ENCODE data around the gene CAPN5. TPM values are rescaled to one million over a fixed set of nuclear protein-coding genes. Genes with fewer than 3 reads are reported as not detected.
"Not testable (repeated sequence)": the region's sequence is repeated elsewhere in the genome, so short reads cannot be mapped to it uniquely, and the experiment has no call there.

CAPN5 gene
- polyA plus RNA-seq, 2 of the 4 experiments (the other 2 are of a cell fraction) = 9.4 to 12.9 TPM

- CTCF ChIA-PET = interaction anchor here (1.0 to 5.9 kb wide), 4 partner anchors 9 to 30 kb away, joined by 4 to 84 read pairs (median 7); no protein-coding TSS in a partner anchor
Measured at GRCh38 chr11:77061258-77061657, 5.5 kb upstream of the CAPN5 start.

GRCh38 chr11:77062924-77063323 is 3.8 kb upstream of the CAPN5 start:
- ChIA-PET CTCF (interaction anchor here (0.7 to 6.3 kb wide), 10 partner anchors 9 to 341 kb away, joined by 3 to 84 read pairs (median 3); no protein-coding TSS in a partner anchor), POLR2A (no interaction called here)
- Histone ChIP-seq H3K27ac (peak overlapping the region; percentile 49 to 51; a peak in 4 of 6 replicates), H3K4me1 (peaks cover 25% of the 10 kb centered on the region), H3K4me3 (no peak overlapping the region), H3K9me3 (peaks cover 23% of the 10 kb centered on the region), H3K4me2 (no peak overlapping the region)
- FAIRE-seq (no peak), DNase-seq (ENCODE audit: low read depth in 1 of 2, low spot score in 1 of 2) (no peak), ATAC-seq (no peak)
- TF ChIP-seq, protein P1, sequence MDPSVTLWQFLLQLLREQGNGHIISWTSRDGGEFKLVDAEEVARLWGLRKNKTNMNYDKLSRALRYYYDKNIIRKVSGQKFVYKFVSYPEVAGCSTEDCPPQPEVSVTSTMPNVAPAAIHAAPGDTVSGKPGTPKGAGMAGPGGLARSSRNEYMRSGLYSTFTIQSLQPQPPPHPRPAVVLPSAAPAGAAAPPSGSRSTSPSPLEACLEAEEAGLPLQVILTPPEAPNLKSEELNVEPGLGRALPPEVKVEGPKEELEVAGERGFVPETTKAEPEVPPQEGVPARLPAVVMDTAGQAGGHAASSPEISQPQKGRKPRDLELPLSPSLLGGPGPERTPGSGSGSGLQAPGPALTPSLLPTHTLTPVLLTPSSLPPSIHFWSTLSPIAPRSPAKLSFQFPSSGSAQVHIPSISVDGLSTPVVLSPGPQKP (IDR thresholded peaks at IDR 0.05; ENCODE audit: low read depth, low read length) = no peak
- TF ChIP-seq HES2 (IDR thresholded peaks at IDR 0.05) (no peak), MAX (IDR thresholded peaks at IDR 0.05) (no peak), NR3C1 (IDR thresholded peaks at IDR 0.05) (no peak)

More at GRCh38 chr11:77061258-77061657, 5.5 kb upstream of the CAPN5 start:
- H3K4me3 ChIP-seq, POLR2A ChIA-PET: not testable (repeated sequence)
- Histone ChIP-seq H3K4me2 (peak overlapping the region; percentile 69), H3K4me1 (peaks cover 21% of the 10 kb centered on the region), H3K27ac (peak overlapping the region; percentile 78 to 79), H3K9me3 (peaks cover 38% of the 10 kb centered on the region)
- FAIRE-seq (peak; percentile 68), DNase-seq (ENCODE audit: low read depth in 1 of 2, low spot score in 1 of 2) (peak in 1 of 2 experiments; percentile 74), ATAC-seq (peak in 1 of 2 experiments; percentile 57; a peak in 3 of 6 replicates)
- peak; percentile 38 to 74; a peak in 2 of 5 replicates for TF ChIP-seq JUN (IDR thresholded peaks at IDR 0.05)
- TF ChIP-seq JUNB (IDR thresholded peaks at IDR 0.05) = peak; percentile 40
- peak; percentile 34 to 67; a peak in 1 of 5 replicates for TF ChIP-seq EP300 (IDR thresholded peaks at IDR 0.05)
- 0 out of 2 replicates have a peak, but pooled peaks have one; percentile 13 for TF ChIP-seq MAX (IDR thresholded peaks at IDR 0.05)
- peak; percentile 86 for TF ChIP-seq HES2 (IDR thresholded peaks at IDR 0.05)
- TF ChIP-seq GATA3 (IDR thresholded peaks at IDR 0.05; ENCODE audit: borderline replicate concordance) = peak; percentile 79
- TF ChIP-seq, protein P2, sequence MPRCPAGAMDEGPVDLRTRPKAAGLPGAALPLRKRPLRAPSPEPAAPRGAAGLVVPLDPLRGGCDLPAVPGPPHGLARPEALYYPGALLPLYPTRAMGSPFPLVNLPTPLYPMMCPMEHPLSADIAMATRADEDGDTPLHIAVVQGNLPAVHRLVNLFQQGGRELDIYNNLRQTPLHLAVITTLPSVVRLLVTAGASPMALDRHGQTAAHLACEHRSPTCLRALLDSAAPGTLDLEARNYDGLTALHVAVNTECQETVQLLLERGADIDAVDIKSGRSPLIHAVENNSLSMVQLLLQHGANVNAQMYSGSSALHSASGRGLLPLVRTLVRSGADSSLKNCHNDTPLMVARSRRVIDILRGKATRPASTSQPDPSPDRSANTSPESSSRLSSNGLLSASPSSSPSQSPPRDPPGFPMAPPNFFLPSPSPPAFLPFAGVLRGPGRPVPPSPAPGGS (IDR thresholded peaks at IDR 0.05) = peak; percentile 44; the same call in 1 of the 3 replicates
- peak; percentile 76 to 83 for TF ChIP-seq CEBPB (IDR thresholded peaks at IDR 0.05)
- TF ChIP-seq SMC3 (IDR thresholded peaks at IDR 0.05) = peak; percentile 19; the same call in 1 of the 3 replicates
- 22% methylated on average over 4 of the region's 4 CpGs for WGBS (ENCODE audit: missing lambda C conversion rate)

DNA sequence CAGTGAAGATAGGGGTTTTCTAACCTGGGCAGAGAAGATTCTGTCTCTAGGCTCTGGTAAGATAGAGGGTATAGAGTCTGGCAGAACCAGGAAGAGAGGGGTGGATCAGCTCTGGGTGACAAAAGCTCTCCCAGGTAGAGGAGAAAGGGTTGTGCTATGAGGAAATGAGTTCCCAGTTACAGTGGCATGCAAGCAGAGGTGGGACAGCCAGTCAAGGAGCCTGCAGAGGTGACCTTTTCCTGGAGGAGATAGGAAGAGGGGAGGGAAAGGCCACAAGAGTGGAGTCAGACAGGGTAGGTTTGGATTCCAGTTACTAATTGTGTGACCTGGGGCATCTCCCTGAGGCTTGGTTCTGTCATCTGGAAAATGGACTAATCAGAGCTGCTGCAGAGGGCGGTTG is 3.4 kb upstream of the CAPN5 start:
- peaks cover 19% of the 10 kb centered on the region for H3K9me3 ChIP-seq
- no peak overlapping the region for H3K4me2 ChIP-seq
- no peak overlapping the region for H3K4me3 ChIP-seq
- ATAC-seq (no peak), FAIRE-seq (no peak), DNase-seq (ENCODE audit: low read depth in 1 of 2, low spot score in 1 of 2) (no peak)
- peak overlapping the region; percentile 49 to 51; a peak in 4 of 6 replicates for H3K27ac ChIP-seq
- WGBS (ENCODE audit: missing lambda C conversion rate) = 91% methylated on average over 1 of the region's 1 CpG
- H3K4me1 ChIP-seq = peaks cover 26% of the 10 kb centered on the region
- ChIA-PET POLR2A (interaction anchor here (0.5 kb wide), 1 partner anchor 45 kb away, joined by 4 read pairs; no protein-coding TSS in a partner anchor), CTCF (interaction anchor here (0.5 to 6.3 kb wide), 13 partner anchors 10 to 571 kb away, joined by 3 to 84 read pairs (median 3); no protein-coding TSS in a partner anchor)
- TF ChIP-seq EHMT2 (IDR thresholded peaks at IDR 0.05; ENCODE audit: low read depth) = no peak
- TF ChIP-seq HES2 (IDR thresholded peaks at IDR 0.05) = no peak
- no peak for TF ChIP-seq MYC (IDR thresholded peaks at IDR 0.05; ENCODE audit: borderline replicate concordance, low read length)
- TF ChIP-seq HOXA7 (CRISPR knock-in tag; IDR thresholded peaks at IDR 0.05) = no peak
- no peak for TF ChIP-seq PHF8 (IDR thresholded peaks at IDR 0.05; ENCODE audit: borderline replicate concordance, low read depth)
- TF ChIP-seq CEBPB (IDR thresholded peaks at IDR 0.05) = no peak
- no peak for TF ChIP-seq HDAC2 (IDR thresholded peaks at IDR 0.05)
- TF ChIP-seq ZC3H11A (IDR thresholded peaks at IDR 0.05) = no peak
- TF ChIP-seq CBX2 (IDR thresholded peaks at IDR 0.05; ENCODE audit: borderline replicate concordance, low read depth) = no peak
- no peak for TF ChIP-seq RNF2 (IDR thresholded peaks at IDR 0.05; ENCODE audit: borderline replicate concordance, low read depth)
- TF ChIP-seq SREBF2 (IDR thresholded peaks at IDR 0.05) = no peak
- TF ChIP-seq CHD2 (IDR thresholded peaks at IDR 0.05; ENCODE audit: low read length, partially characterized antibody) = no peak
- no peak for TF ChIP-seq RCOR1 (IDR thresholded peaks at IDR 0.05; ENCODE audit: low read depth, low read length)
- TF ChIP-seq MAFK (IDR thresholded peaks at IDR 0.05; ENCODE audit: partially characterized antibody) = no peak
- TF ChIP-seq ESRRA (IDR thresholded peaks at IDR 0.05; ENCODE audit: borderline replicate concordance, low read length) = no peak
